Spleen (tissue), 11 donors: ENCODE results near the gene LILRB2. TPM values are rescaled to one million over a fixed set of nuclear protein-coding genes. Genes with fewer than 3 reads are reported as not detected.

Source experiments
- DNase-seq: peaks from one replicate; pipeline ENCODE4 v3.0.0-alpha.2; 2020
- H3K27ac ChIP-seq, 8 donors: fragments of 200-600 bp; sonication (generic) in 7 of 8; 1 replicate in 4 of 8; 2 replicates in 4 of 8; pipeline versions ENCODE4 v1.5.0 to v1.8.0; 2016 to 2021; ENCODE audit warnings: inconsistent platforms in 4 of 8, mild to moderate bottlenecking in 4 of 8, moderate library complexity in 1 of 8
- H3K27me3 ChIP-seq, 7 donors: fragments of 200-600 bp; sonication (generic) in 6 of 7; replicated peaks in 1 of 7; 1 replicate in 4 of 7; 2 replicates in 3 of 7; pipeline versions ENCODE4 v1.5.0 to v1.8.0; 2016 to 2021; ENCODE audit warnings: inconsistent platforms in 3 of 7, mild to moderate bottlenecking in 1 of 7
- H3K36me3 ChIP-seq, 6 donors: fragments of 200-600 bp; sonication (generic) in 5 of 6; 1 replicate in 4 of 6; 2 replicates in 2 of 6; pipeline versions ENCODE4 v1.5.0 to v1.8.0; 2016 to 2021; ENCODE audit warnings: inconsistent platforms in 2 of 6
- H3K4me1 ChIP-seq, 6 donors: fragments of 200-600 bp; sonication (generic) in 5 of 6; 1 replicate in 3 of 6; 2 replicates in 3 of 6; pipeline versions ENCODE4 v1.5.0 to v1.8.0; 2016 to 2021; ENCODE audit warnings: inconsistent platforms in 3 of 6
- H3K4me3 ChIP-seq, 8 donors: fragments of 200-600 bp; sonication (generic) in 7 of 8; 1 replicate in 4 of 8; 2 replicates in 4 of 8; pipeline versions ENCODE4 v1.5.0 to v1.8.0; 2016 to 2021; ENCODE audit warnings: inconsistent platforms in 4 of 8, mild to moderate bottlenecking in 4 of 8, moderate library complexity in 2 of 8
- H3K9me3 ChIP-seq, 8 donors: fragments of 200-600 bp; sonication (generic) in 7 of 8; 1 replicate in 4 of 8; 2 replicates in 4 of 8; pipeline versions ENCODE4 v1.5.0 to v1.8.0; 2016 to 2021; ENCODE audit warnings: inconsistent platforms in 4 of 8
- POLR2A ChIP-seq, 3 donors: fragments of 450-650 bp; IDR thresholded peaks; one replicate each; pipeline ENCODE4 v1.5.1; 2017; ENCODE audit warnings: antibody characterized with exemption in 3 of 3, mild to moderate bottlenecking in 1 of 3
- POLR2AphosphoS5 ChIP-seq, 3 donors: sonication (generic); formaldehyde crosslinking; IDR thresholded peaks; one replicate each; pipeline ENCODE4 v1.5.1; 2017; ENCODE audit warnings: antibody characterized with exemption in 3 of 3
- WGBS, 5 donors: extraction: QIAGEN DNeasy Blood & Tissue Kit in 3 of 5; methylation state at CpG; one replicate each; pipeline versions ENCODE4 v1.1.5 to v1.1.7; 2013 to 2018; 5-methylcytosine and 5-hydroxymethylcytosine counted together
- intact Hi-C: fragments of 100-400 bp; cut with DNase I; formaldehyde crosslinking; loops from one replicate; pipeline ENCODE4 v1.15.0; 2023; ENCODE audit warnings: low total_unique reads
- polyA plus RNA-seq, 3 donors: library from polyadenylated mRNA; stranded (reverse); fragments of 200-250 nt; gene quantifications; one replicate each; pipeline ENCODE4 v1.2.1, GENCODE V29; 2013
- total RNA-seq, 7 donors: library from RNA; depleted of rRNA in 3 of 7; stranded (reverse); fragments of >200 nt in 3 of 7; fragmentation: NEBNext Ultra II Directional in 4 of 7; extraction: Animal tissue kit (Norgen Biotek cat#: 25700) in 4 of 7; gene quantifications; one replicate each; pipeline versions ENCODE4 v1.1.0 to v1.2.1, GENCODE V29; 2016 to 2021
- TF ChIP-seq, protein P1 (sequence below), 11 experiments: fragments of 200-600 bp in 7 of 11; fragments of 450-650 bp in 4 of 11; sonication (generic) in 4 of 11; IDR thresholded peaks in 8 of 11; conservative IDR thresholded peaks in 3 of 11; 1 replicate in 7 of 11; 2 replicates in 4 of 11; pipeline versions ENCODE4 v1.4.0 to v1.8.0; 2016 to 2021; ENCODE audit warnings: antibody characterized with exemption in 11 of 11, inconsistent platforms in 4 of 11, mild to moderate bottlenecking in 1 of 11
- donor health status: healthy with polysubstance abuse.
- donor health status: DM: no; HTN: no; CAD: no; lungs with moderate emphysema.
- donor health status: DM: no; HTN: no; CAD: no.
- donor health status: Bipolar disorder and iron deficiency.
- donor health status: healthy.
- donor health status: DM: no; HTN: no; CAD: no.
- donor health status: DM: yes; HTN: yes; CAD: no.

LILRB2 gene
- total and polyA plus RNA-seq, 10 donors: 10.2 to 209 (median 81.5) TPM

DNA sequence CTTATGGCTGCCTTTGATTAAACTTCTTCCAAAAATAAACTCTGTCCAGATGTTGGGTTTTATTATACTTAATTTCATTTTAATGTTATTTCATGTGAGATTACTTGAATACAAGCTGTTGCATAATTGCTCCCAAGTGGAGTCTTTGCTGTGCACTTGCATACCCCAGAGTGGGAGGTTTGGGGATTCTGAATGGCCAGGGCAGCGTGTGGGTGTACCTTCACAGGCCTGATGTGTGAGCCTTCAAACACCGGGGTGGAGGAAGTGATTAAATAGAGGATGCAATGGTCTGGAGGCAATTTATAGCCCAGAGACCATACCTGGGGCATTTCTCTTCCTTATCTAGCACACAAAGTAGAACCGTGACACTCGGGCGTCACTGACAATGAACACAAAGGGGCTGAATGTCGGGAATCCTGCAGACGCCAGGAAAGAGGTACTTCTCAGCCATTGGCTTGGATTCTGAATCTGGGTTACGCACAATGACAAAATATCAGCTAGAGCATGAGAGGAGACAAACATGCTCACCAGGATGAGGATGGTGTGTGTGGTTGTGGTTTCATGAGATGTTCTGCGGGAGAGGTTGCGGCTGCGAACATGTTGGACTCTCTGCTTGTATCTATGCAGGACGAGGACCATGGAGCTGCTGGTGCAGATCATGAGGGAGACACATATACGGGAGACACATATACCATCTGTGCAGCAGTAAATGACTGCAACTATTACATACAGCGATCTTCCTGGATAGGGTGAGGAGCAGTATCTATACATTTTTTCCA is 39.2 kb upstream of the LILRB2 start:
- H3K9me3 ChIP-seq: no peaks in the 10 kb centered on the region
- H3K27me3 ChIP-seq: peaks cover 0 to 26% (median 0%) of the 10 kb centered on the region in 7 donors
- peak overlapping the region in 2 of 8 donors; percentile 87 to 89 for H3K27ac ChIP-seq
- TF ChIP-seq, protein P1, sequence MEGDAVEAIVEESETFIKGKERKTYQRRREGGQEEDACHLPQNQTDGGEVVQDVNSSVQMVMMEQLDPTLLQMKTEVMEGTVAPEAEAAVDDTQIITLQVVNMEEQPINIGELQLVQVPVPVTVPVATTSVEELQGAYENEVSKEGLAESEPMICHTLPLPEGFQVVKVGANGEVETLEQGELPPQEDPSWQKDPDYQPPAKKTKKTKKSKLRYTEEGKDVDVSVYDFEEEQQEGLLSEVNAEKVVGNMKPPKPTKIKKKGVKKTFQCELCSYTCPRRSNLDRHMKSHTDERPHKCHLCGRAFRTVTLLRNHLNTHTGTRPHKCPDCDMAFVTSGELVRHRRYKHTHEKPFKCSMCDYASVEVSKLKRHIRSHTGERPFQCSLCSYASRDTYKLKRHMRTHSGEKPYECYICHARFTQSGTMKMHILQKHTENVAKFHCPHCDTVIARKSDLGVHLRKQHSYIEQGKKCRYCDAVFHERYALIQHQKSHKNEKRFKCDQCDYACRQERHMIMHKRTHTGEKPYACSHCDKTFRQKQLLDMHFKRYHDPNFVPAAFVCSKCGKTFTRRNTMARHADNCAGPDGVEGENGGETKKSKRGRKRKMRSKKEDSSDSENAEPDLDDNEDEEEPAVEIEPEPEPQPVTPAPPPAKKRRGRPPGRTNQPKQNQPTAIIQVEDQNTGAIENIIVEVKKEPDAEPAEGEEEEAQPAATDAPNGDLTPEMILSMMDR (IDR thresholded peaks at IDR 0.05 in 8 of 11, conservative IDR thresholded peaks at IDR 0.05 in 3 of 11): no peak
- no peak for TF ChIP-seq POLR2AphosphoS5 (IDR thresholded peaks at IDR 0.05)
- no peak for TF ChIP-seq POLR2A (IDR thresholded peaks at IDR 0.05)
- intact Hi-C loops: no loop called here
- H3K4me3 ChIP-seq: no peak overlapping the region
- WGBS, 5 donors: 79 to 86% (median 83%) methylated on average over 14 of the region's 14 CpGs
- H3K4me1 ChIP-seq: peaks cover under 1 to 51% (median 16%) of the 10 kb centered on the region in 6 donors
- no peaks in the 10 kb centered on the region for H3K36me3 ChIP-seq
- DNase-seq: no peak

DNA sequence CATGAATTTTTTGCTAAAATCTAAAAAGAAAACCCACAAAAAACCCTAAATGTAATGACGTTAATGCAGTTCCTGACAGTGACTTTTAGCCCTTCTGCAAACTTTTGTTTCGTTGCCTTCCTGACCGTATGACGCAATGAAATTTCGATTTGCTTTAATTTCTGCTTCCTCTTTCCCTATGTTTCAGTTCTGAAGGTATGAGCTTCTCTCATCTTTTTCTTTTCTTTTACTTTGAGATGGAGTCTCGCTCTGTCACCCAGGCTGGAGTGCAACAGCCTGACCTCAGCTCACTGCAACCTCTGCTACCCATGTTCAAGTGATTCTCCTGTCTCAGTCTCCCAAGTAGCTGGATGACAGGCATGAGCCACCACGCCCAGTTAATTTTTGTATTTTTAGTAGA is 38.1 kb upstream of the LILRB2 start:
- peaks cover 0 to 23% (median 0%) of the 10 kb centered on the region in 7 donors for H3K27me3 ChIP-seq

DNA sequence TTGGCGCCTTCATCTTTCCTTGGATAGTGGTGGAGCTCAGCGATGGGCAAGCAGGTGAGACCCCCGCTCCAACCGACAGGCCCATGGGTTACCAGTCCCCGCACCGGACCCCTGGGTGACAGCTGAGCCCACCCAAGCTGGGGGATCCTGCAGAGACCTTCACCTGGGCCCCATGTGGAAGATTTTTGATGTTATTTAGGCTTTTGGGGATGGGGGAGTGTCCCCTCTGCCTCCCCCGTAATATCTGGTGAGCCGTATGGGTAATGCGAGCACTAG is 37.0 kb upstream of the LILRB2 start:
- peaks cover 0 to 32% (median 2%) of the 10 kb centered on the region in 7 donors for H3K27me3 ChIP-seq
- H3K4me3 ChIP-seq: peak overlapping the region in 1 of 8 donors; percentile 17
- DNase-seq: no peak
- WGBS, 5 donors: 90 to 98% (median 91%) methylated on average over 9 of the region's 9 CpGs
- peaks cover 0 to 58% (median 15%) of the 10 kb centered on the region in 6 donors for H3K4me1 ChIP-seq
- H3K36me3 ChIP-seq: no peaks in the 10 kb centered on the region
- TF ChIP-seq POLR2AphosphoS5 (IDR thresholded peaks at IDR 0.05): no peak
- TF ChIP-seq, protein P1 (IDR thresholded peaks at IDR 0.05 in 8 of 11, conservative IDR thresholded peaks at IDR 0.05 in 3 of 11): no peak
- no peak for TF ChIP-seq POLR2A (IDR thresholded peaks at IDR 0.05)
- no peaks in the 10 kb centered on the region for H3K9me3 ChIP-seq
- intact Hi-C loops: no loop called here
- peak overlapping the region in 7 of 8 donors; percentile 61 to 89 (median 84) for H3K27ac ChIP-seq

More for the DNA sequence above, 38.1 kb upstream of the LILRB2 start:
- Histone ChIP-seq H3K36me3 (no peaks in the 10 kb centered on the region), H3K9me3 (no peaks in the 10 kb centered on the region), H3K4me1 (peaks cover 0 to 48% (median 15%) of the 10 kb centered on the region in 6 donors), H3K4me3 (no peak overlapping the region), H3K27ac (peak overlapping the region in 7 of 8 donors; percentile 61 to 89 (median 77))
- no peak for DNase-seq
- intact Hi-C loops: no loop called here
- 33 to 51% (median 44%) methylated on average over 7 of the region's 7 CpGs for WGBS, 5 donors
- TF ChIP-seq POLR2AphosphoS5 (IDR thresholded peaks at IDR 0.05): peak in 1 of 3 donors; percentile 15
- no peak for TF ChIP-seq POLR2A (IDR thresholded peaks at IDR 0.05)

DNA sequence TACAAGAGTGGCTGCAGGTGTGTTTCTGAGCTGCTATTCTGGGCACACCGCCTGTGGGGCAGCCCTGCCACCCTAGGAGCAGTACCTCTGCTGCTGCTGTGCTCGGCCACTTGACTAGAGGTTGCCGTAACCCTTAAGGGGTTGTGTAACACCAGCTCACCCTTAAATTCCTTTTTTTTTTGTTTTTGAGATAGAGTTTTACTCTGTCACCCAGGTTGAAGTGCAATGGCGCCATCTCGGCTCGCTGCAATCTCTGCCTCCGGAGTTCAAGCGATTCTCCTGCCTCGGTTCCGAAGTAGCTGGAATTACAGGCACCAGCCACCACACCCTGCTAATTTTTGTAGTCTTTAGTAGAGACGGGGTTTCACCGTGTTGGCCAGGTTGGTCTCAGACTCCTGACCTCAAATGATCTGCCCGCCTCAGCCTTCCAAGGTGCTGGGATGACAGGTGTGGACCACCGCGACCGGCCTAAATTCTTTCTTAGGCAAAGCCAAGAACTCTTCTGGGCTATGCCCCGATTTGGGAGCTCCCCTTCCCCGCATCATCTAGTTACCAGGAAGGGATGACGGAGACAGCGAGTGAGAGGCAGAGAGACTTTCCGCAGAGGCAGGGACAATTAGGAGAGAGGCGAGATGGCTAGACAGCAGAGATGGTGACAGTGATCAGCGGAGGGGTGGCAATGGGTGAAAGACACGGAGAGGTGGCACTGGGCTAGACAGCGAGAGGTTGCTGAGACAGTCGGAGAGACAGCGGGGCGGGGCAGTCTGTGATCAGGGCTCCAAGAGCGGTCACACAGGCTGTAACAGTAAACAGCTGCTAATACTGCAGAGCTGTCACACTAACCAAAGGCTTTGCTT is 36.4 kb upstream of the LILRB2 start:
- peak; percentile 82 for DNase-seq
- H3K27me3 ChIP-seq: peaks cover 0 to 38% (median 4%) of the 10 kb centered on the region in 7 donors
- WGBS, 5 donors: 70 to 82% (median 75%) methylated on average over 24 to 29 of the region's 29 CpGs
- no peaks in the 10 kb centered on the region for H3K36me3 ChIP-seq
- H3K27ac ChIP-seq: peak overlapping the region in 7 of 8 donors; percentile 61 to 89 (median 84)
- intact Hi-C loops: no loop called here
- peaks cover 0 to 64% (median 18%) of the 10 kb centered on the region in 6 donors for H3K4me1 ChIP-seq
- H3K4me3 ChIP-seq: peak overlapping the region in 1 of 8 donors; percentile 27
- TF ChIP-seq POLR2A (IDR thresholded peaks at IDR 0.05) (no peak), POLR2AphosphoS5 (IDR thresholded peaks at IDR 0.05) (peak in 2 of 3 donors; percentile 10 to 22)
- H3K9me3 ChIP-seq: no peaks in the 10 kb centered on the region
